Panc1 (cell line): ENCODE data around the gene ZNF568.

Experiments used
- CTCF ChIP-seq: fragments of 450-650 bp; IDR thresholded peaks from 2 replicates; pipeline ENCODE4 v1.5.1; 2017; ENCODE audit warnings: mild to moderate bottlenecking
- POLR2AphosphoS5 ChIP-seq: IDR thresholded peaks from 2 replicates; pipeline ENCODE4 v1.6.1; 2012; ENCODE audit warnings: mild to moderate bottlenecking, low read depth, low read length, moderate library complexity

- no peak for TF ChIP-seq POLR2AphosphoS5
- TF ChIP-seq CTCF = no peak
These were observed 93.7 kb downstream of the ZNF568 start for GRCh38 chr19:37009871-37010270.
